ENCODE measurements around the gene CLEC2L. TPM values are rescaled to one million over a fixed set of nuclear protein-coding genes. Genes with fewer than 3 reads are reported as not detected.

The CLEC2L gene
- total and polyA plus RNA-seq, 9 donors, result 0.15 to 1.5 (median 0.33) TPM; not detected in 6

DNA sequence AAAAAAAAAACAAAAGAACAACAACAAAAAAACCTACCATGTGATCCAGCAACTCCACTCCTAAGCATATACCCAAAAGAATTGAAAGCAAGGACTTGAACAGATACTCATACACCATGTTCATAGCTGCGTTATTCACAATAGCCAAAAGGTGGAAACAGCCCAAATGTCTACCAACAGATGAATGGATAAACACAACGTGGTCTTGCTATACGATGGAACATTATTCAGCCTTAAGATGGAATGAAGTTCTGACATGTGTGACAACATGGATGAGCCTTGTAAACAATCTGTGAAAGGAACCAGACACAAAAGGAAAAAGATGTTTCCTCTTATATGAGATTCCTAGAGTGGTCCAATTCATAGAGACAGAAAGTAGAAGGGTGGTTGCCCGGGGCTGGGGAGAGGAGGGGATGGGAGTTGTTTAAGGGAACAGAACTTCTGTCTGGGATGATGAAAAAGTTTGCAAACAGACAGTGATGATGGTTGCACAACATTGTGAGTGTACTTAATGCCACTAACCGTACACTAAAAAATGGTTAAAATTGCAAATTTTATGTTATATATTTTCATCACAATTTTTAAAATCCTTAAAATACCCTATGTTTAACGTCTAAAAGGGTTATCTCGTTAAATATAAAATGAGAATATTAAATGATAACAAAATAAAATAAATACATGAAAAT, 11.6 kb downstream of the CLEC2L start:
- Histone ChIP-seq H3K27ac (no peak overlapping the region), H3K27me3 (no peaks in the 10 kb centered on the region), H3K4me3 (no peak overlapping the region), H3K9me3 (no peaks in the 10 kb centered on the region), H3K4me1 (ENCODE audit: insufficient read depth) (no peaks in the 10 kb centered on the region), H3K36me3 (no peaks in the 10 kb centered on the region)
- TF ChIP-seq POLR2A (IDR thresholded peaks at IDR 0.05), result no peak
- TF ChIP-seq EP300 (IDR thresholded peaks at IDR 0.05), result no peak
- TF ChIP-seq, protein P1, sequence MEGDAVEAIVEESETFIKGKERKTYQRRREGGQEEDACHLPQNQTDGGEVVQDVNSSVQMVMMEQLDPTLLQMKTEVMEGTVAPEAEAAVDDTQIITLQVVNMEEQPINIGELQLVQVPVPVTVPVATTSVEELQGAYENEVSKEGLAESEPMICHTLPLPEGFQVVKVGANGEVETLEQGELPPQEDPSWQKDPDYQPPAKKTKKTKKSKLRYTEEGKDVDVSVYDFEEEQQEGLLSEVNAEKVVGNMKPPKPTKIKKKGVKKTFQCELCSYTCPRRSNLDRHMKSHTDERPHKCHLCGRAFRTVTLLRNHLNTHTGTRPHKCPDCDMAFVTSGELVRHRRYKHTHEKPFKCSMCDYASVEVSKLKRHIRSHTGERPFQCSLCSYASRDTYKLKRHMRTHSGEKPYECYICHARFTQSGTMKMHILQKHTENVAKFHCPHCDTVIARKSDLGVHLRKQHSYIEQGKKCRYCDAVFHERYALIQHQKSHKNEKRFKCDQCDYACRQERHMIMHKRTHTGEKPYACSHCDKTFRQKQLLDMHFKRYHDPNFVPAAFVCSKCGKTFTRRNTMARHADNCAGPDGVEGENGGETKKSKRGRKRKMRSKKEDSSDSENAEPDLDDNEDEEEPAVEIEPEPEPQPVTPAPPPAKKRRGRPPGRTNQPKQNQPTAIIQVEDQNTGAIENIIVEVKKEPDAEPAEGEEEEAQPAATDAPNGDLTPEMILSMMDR (IDR thresholded peaks at IDR 0.05), result no peak
- 75 to 79% (median 76%) methylated on average over 7 of the region's 7 CpGs for WGBS, 3 donors
- intact Hi-C loops (cut with DNase I), result no loop called here
- DNase-seq, result no peak

DNA sequence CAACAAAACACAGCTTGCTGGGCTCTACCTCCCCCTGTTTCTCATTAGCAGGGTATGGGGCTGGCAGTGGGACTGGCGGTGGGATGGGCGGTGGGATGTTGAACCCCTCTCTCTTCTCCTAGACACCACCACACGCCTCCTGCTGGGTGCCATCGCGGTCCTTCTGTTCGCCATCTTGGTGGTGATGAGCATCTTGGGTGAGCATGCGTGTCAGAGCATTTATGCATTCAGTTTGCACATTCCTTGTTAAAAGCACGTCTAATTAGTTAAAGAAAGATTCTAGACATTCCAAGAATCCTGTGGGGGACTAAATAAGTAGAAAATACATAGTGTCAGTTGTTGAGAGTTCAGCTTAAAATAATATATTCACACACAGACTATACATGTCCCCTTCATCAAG, 12.7 kb downstream of the CLEC2L start:
- WGBS, 3 donors, result 94 to 96% (median 95%) methylated on average over 8 of the region's 8 CpGs
- no peaks in the 10 kb centered on the region for H3K36me3 ChIP-seq
- H3K27me3 ChIP-seq, result no peaks in the 10 kb centered on the region
- H3K9me3 ChIP-seq, result no peaks in the 10 kb centered on the region
- TF ChIP-seq EP300 (IDR thresholded peaks at IDR 0.05), result no peak
- DNase-seq, result no peak
- no peak overlapping the region for H3K27ac ChIP-seq
- no peaks in the 10 kb centered on the region for H3K4me1 ChIP-seq (ENCODE audit: insufficient read depth)
- no peak overlapping the region for H3K4me3 ChIP-seq
- intact Hi-C loops (cut with DNase I), result no loop called here

DNA sequence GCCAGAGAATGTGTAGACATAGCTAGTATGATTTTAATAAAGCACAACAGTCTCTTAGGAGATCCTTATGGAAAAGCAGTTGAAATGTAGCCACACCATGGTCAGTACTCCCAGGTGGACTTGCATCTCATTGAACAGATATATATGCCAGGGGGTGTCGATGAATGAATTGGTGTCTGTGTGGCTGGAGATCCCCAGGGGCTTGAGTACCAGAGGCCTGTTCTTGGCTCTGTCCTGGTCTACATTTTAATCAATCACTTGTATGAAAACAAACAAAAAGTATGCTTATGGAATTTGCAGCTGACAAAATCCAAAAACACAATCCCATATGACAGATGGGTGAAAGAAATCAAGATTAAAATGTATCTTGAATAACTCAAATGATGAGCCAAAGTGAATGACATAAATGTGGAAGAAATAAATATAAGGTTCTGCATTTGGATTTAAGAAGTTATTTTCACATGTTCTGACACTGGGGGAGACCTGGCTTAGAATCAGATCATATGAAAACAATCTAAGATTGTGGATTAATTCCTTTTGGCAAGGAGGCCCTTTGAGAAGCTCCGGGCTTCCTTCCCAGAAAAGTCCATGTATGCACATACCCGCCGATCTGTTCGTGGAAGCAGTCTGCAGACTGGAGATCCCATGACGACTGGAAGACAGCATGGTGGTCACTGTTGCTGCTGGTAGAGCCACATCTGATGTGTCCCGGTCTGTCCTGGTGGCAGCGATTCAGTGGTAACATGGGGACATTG, 15.6 kb downstream of the CLEC2L start:
- H3K27me3 ChIP-seq, result no peaks in the 10 kb centered on the region
- 59 to 82% (median 71%) methylated on average over 8 of the region's 8 CpGs for WGBS, 3 donors
- intact Hi-C loops (cut with DNase I), result no loop called here
- H3K4me1 ChIP-seq (ENCODE audit: insufficient read depth), result no peaks in the 10 kb centered on the region
- DNase-seq, result no peak
- no peaks in the 10 kb centered on the region for H3K36me3 ChIP-seq
- H3K27ac ChIP-seq, result no peak overlapping the region
- H3K4me3 ChIP-seq, result no peak overlapping the region
- H3K9me3 ChIP-seq, result no peaks in the 10 kb centered on the region
- TF ChIP-seq, protein P1 (IDR thresholded peaks at IDR 0.05), result no peak
- TF ChIP-seq POLR2A (IDR thresholded peaks at IDR 0.05) (no peak), EP300 (IDR thresholded peaks at IDR 0.05) (no peak)

DNA sequence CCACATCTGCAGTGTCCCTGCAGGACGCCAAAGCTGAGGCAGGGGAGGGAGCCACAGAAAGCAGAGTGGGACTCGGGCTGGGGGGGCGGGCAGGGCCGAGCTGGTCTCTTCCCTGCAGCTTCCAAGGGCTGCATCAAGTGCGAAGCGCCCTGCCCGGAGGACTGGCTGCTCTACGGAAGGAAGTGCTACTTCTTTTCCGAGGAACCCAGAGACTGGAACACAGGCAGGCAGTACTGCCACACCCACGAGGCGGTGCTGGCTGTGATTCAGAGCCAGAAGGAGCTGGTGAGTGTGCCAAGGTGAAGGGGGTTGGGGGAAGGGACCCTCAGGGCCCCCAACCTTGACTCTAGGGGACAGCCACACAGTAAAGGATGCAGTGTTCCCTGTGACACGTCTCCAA, 16.7 kb downstream of the CLEC2L start:
- Histone ChIP-seq H3K36me3 (no peaks in the 10 kb centered on the region), H3K4me3 (no peak overlapping the region), H3K4me1 (ENCODE audit: insufficient read depth) (no peaks in the 10 kb centered on the region), H3K27me3 (no peaks in the 10 kb centered on the region), H3K9me3 (no peaks in the 10 kb centered on the region), H3K27ac (no peak overlapping the region)
- intact Hi-C loops (cut with DNase I), result no loop called here
- WGBS, 3 donors, result 47 to 57% (median 55%) methylated on average over 12 of the region's 12 CpGs
- no peak for DNase-seq
- TF ChIP-seq EP300 (IDR thresholded peaks at IDR 0.05), result no peak
- no peak for TF ChIP-seq POLR2A (IDR thresholded peaks at IDR 0.05)
- TF ChIP-seq, protein P1 (IDR thresholded peaks at IDR 0.05), result no peak
